D721Med (cell line): Measurements from ENCODE around the gene SLC6A1.
"Not testable (repeated sequence)": the region's sequence is repeated elsewhere in the genome, so short reads cannot be mapped to it uniquely, and the experiment has no call there.

Source experiments
- DNase-seq: peaks from one replicate; pipeline ENCODE4 v3.0.0; 2011; ENCODE audit warnings: low spot score; ENCODE audit not compliant: insufficient read length
- FAIRE-seq: peaks from 2 replicates; lab custom pipeline; 2011; peaks lifted over from hg19 to GRCh38; lab: Jason Lieb, UNC
- TF ChIP-seq, protein P1 (sequence below): IDR thresholded peaks from 2 replicates; pipeline ENCODE4 v1.5.1; 2012; ENCODE audit warnings: mild to moderate bottlenecking, control low read depth; ENCODE audit not compliant: insufficient read depth; ENCODE audit errors: missing control alignments

Gene SLC6A1

GRCh38 chr3:11071096-11071755, 78.7 kb downstream of the SLC6A1 start:
- no peak for FAIRE-seq
- DNase-seq, result no peak
- TF ChIP-seq, protein P1, sequence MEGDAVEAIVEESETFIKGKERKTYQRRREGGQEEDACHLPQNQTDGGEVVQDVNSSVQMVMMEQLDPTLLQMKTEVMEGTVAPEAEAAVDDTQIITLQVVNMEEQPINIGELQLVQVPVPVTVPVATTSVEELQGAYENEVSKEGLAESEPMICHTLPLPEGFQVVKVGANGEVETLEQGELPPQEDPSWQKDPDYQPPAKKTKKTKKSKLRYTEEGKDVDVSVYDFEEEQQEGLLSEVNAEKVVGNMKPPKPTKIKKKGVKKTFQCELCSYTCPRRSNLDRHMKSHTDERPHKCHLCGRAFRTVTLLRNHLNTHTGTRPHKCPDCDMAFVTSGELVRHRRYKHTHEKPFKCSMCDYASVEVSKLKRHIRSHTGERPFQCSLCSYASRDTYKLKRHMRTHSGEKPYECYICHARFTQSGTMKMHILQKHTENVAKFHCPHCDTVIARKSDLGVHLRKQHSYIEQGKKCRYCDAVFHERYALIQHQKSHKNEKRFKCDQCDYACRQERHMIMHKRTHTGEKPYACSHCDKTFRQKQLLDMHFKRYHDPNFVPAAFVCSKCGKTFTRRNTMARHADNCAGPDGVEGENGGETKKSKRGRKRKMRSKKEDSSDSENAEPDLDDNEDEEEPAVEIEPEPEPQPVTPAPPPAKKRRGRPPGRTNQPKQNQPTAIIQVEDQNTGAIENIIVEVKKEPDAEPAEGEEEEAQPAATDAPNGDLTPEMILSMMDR, result no peak

GRCh38 chr3:11072631-11073030, 80.1 kb downstream of the SLC6A1 start:
- FAIRE-seq (no peak), DNase-seq (no peak)
- TF ChIP-seq, protein P1, result no peak

- FAIRE-seq, result no peak
- DNase-seq, result no peak
- TF ChIP-seq, protein P1, result no peak
Measured at GRCh38 chr3:11074011-11074410, 81.5 kb downstream of the SLC6A1 start.

- TF ChIP-seq, protein P1, result no peak
- FAIRE-seq, result no peak
- DNase-seq, result no peak
Measured at GRCh38 chr3:11074451-11074850, 81.9 kb downstream of the SLC6A1 start.

GRCh38 chr3:11075122-11075521, 82.6 kb downstream of the SLC6A1 start:
- not testable (repeated sequence) for FAIRE-seq, DNase-seq

- TF ChIP-seq, protein P1, result no peak
- FAIRE-seq (no peak), DNase-seq (no peak)
Measured at GRCh38 chr3:11076711-11077110, 84.2 kb downstream of the SLC6A1 start.

DNA sequence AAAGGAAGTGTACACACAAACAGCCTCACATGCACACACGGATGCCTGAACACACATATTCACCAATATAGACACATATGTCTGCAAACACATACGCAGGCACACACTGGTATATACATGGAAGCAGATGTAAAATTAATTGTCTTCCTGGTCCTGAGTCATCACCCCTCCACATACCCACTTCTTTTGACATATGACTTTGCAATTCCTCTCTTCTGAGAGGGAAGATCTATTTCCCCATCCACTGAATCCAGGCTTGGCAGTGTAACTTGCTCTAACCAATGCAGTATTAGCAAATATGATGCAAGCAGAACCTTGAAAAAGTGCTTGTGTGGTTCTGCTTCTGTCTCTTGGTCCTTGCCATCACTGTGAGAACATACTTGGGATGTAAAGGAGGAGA, 84.9 kb downstream of the SLC6A1 start:
- no peak for DNase-seq
- FAIRE-seq, result no peak
- TF ChIP-seq, protein P1, result no peak
